AG10803 (cell line): ENCODE results near the gene SLC38A2.

Experiments used
- DNase-seq: peaks from one replicate; pipeline ENCODE4 v3.0.0; 2010; ENCODE audit warnings: low read depth
- H3K4me3 ChIP-seq: 2 replicates; pipeline ENCODE4 v1.5.1; 2011; ENCODE audit warnings: mild to moderate bottlenecking, low read length, control low read depth
- CTCF ChIP-seq: conservative IDR thresholded peaks from 2 replicates; pipeline ENCODE4 v1.5.1; 2011; ENCODE audit warnings: mild to moderate bottlenecking, low read length, control low read depth, inconsistent platforms

Gene SLC38A2

GRCh38 chr12:46369474-46370379 lies 2.8 kb downstream of the SLC38A2 start:
- no peak for DNase-seq
- no peak for TF ChIP-seq CTCF
- peak overlapping the region; percentile 84 for H3K4me3 ChIP-seq

- TF ChIP-seq CTCF: no peak
- no peak for DNase-seq
- H3K4me3 ChIP-seq: peak overlapping the region; percentile 84
Observed at GRCh38 chr12:46369095-46369473, 3.5 kb downstream of the SLC38A2 start.

- H3K4me3 ChIP-seq: peak overlapping the region; percentile 84
- no peak for DNase-seq
- TF ChIP-seq CTCF: no peak
Observed at GRCh38 chr12:46368684-46369083, 3.9 kb downstream of the SLC38A2 start.

- DNase-seq: no peak
- H3K4me3 ChIP-seq: peak overlapping the region; percentile 84
- no peak for TF ChIP-seq CTCF
Observed at GRCh38 chr12:46368138-46368537, 4.4 kb downstream of the SLC38A2 start.

GRCh38 chr12:46367351-46368029 lies 5.1 kb downstream of the SLC38A2 start:
- H3K4me3 ChIP-seq: peak overlapping the region; percentile 84
- no peak for TF ChIP-seq CTCF
- DNase-seq: no peak

- no peak for TF ChIP-seq CTCF
- no peak for DNase-seq
- peak overlapping the region; percentile 84 for H3K4me3 ChIP-seq
Observed at GRCh38 chr12:46366771-46367170, 5.8 kb downstream of the SLC38A2 start.
